A673 (cell line): ENCODE results near the gene ZNF524.

ENCODE experiments used
- EZH2 ChIP-seq: fragments of 200-600 bp; sonication (generic); IDR thresholded peaks from 2 replicates; pipeline ENCODE4 v1.6.1; 2017; ENCODE audit warnings: borderline replicate concordance, low read depth, mild to moderate bottlenecking, mixed read lengths, antibody characterized with exemption, low read length; ENCODE audit not compliant: poor library complexity, severe bottlenecking
- TF ChIP-seq, protein P1 (sequence below): fragments of 300-800, 200-600 bp; sonication (generic); conservative IDR thresholded peaks from 2 replicates; pipeline ENCODE4 v1.5.1; 2017; ENCODE audit warnings: low read depth, mild to moderate bottlenecking, antibody characterized with exemption, low read length, moderate library complexity, mixed read lengths

DNA sequence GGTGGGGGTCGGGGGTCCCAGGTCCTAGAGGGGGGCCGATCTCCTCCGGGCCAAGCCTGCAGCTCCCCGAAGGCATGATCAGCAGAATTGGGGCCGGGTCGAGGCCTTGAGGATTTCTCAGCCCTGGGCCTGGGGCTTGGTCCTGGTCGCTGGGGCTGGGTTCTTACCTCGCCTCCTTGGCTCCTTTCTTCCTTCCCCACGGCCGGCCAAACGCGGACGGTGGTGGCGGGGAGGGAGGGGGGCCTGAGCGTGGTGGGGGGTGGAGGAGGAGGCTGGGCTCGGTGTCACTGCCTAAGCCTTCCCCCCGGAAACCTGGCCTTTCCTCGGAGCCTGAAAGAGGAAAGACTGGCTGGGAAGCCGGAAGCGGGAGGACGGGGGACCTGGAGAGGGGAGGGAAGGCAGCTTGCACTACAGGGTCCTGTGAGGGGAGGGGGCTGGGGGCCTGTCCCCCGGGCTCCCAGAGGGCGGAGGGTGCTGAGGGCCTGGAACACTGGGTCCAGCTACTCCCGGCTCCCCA lies 19.4 kb upstream of the ZNF524 start, which contains the start of gene ZNF579:
- no peak for TF ChIP-seq EZH2
- TF ChIP-seq, protein P1, sequence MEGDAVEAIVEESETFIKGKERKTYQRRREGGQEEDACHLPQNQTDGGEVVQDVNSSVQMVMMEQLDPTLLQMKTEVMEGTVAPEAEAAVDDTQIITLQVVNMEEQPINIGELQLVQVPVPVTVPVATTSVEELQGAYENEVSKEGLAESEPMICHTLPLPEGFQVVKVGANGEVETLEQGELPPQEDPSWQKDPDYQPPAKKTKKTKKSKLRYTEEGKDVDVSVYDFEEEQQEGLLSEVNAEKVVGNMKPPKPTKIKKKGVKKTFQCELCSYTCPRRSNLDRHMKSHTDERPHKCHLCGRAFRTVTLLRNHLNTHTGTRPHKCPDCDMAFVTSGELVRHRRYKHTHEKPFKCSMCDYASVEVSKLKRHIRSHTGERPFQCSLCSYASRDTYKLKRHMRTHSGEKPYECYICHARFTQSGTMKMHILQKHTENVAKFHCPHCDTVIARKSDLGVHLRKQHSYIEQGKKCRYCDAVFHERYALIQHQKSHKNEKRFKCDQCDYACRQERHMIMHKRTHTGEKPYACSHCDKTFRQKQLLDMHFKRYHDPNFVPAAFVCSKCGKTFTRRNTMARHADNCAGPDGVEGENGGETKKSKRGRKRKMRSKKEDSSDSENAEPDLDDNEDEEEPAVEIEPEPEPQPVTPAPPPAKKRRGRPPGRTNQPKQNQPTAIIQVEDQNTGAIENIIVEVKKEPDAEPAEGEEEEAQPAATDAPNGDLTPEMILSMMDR = no peak
